Endothelial cell (in vitro differentiated cells): ENCODE results near the gene MPI. TPM values are rescaled to one million over a fixed set of nuclear protein-coding genes. Genes with fewer than 3 reads are reported as not detected.

Source experiments
- DNase-seq: peaks from one replicate; pipeline ENCODE4 v3.0.0; 2021; ENCODE audit warnings: low spot score
- H3K27ac Mint-ChIP-seq: one replicate; pipeline ENCODE4 v1.8.0; 2021; ENCODE audit warnings: mixed read lengths, inconsistent platforms; ENCODE audit not compliant: unreplicated experiment
- H3K27me3 Mint-ChIP-seq: one replicate; pipeline ENCODE4 v1.8.0; 2021; ENCODE audit warnings: mild to moderate bottlenecking, moderate library complexity, mixed read lengths, inconsistent platforms; ENCODE audit not compliant: unreplicated experiment
- H3K36me3 Mint-ChIP-seq: one replicate; pipeline ENCODE4 v1.8.0; 2021; ENCODE audit warnings: mild to moderate bottlenecking, low read depth, mixed read lengths, inconsistent platforms; ENCODE audit not compliant: unreplicated experiment
- H3K4me1 Mint-ChIP-seq: one replicate; pipeline ENCODE4 v1.8.0; 2021; ENCODE audit warnings: mild to moderate bottlenecking, mixed read lengths, inconsistent platforms; ENCODE audit not compliant: unreplicated experiment
- H3K4me3 Mint-ChIP-seq: one replicate; pipeline ENCODE4 v1.8.0; 2021; ENCODE audit warnings: mild to moderate bottlenecking, mixed read lengths, inconsistent platforms; ENCODE audit not compliant: unreplicated experiment
- H3K9me3 Mint-ChIP-seq: one replicate; pipeline ENCODE4 v1.8.0; 2021; ENCODE audit warnings: mixed read lengths, inconsistent platforms; ENCODE audit not compliant: unreplicated experiment
- CTCF ChIP-seq: fragments of 200-600 bp; sonication (generic); IDR thresholded peaks from one replicate; pipeline ENCODE4 v1.5.0; 2021; ENCODE audit warnings: antibody characterized with exemption; ENCODE audit not compliant: unreplicated experiment
- total RNA-seq: library from RNA; stranded (reverse); fragmentation: NEBNext Ultra II Directional; extraction: Animal tissue kit (Norgen Biotek cat#: 25700); gene quantifications from one replicate; pipeline ENCODE4 v1.2.1, GENCODE V29; 2021; ENCODE audit not compliant: unreplicated experiment

Gene MPI
- total RNA-seq, 1 donor from 2014 or later, result 22.2 TPM

- H3K36me3 Mint-ChIP-seq, result peaks cover 30% of the 10 kb centered on the region
- H3K4me1 Mint-ChIP-seq, result peaks cover 58% of the 10 kb centered on the region
- H3K27me3 Mint-ChIP-seq, result peaks cover 11% of the 10 kb centered on the region
- no peak overlapping the region for H3K27ac Mint-ChIP-seq
- peaks cover 5% of the 10 kb centered on the region for H3K9me3 Mint-ChIP-seq
- DNase-seq, result no peak
- no peak for TF ChIP-seq CTCF
- H3K4me3 Mint-ChIP-seq, result peak overlapping the region; percentile 29
Observed at GRCh38 chr15:74868059-74868458, 21.8 kb upstream of the MPI start.

- peak overlapping the region; percentile 42 for H3K27ac Mint-ChIP-seq
- peaks cover 24% of the 10 kb centered on the region for H3K36me3 Mint-ChIP-seq
- H3K9me3 Mint-ChIP-seq, result peaks cover 5% of the 10 kb centered on the region
- peaks cover 52% of the 10 kb centered on the region for H3K4me1 Mint-ChIP-seq
- H3K27me3 Mint-ChIP-seq, result peaks cover 10% of the 10 kb centered on the region
- no peak overlapping the region for H3K4me3 Mint-ChIP-seq
- no peak for TF ChIP-seq CTCF
- no peak for DNase-seq
Observed at GRCh38 chr15:74869372-74869725, 20.5 kb upstream of the MPI start.

GRCh38 chr15:74869726-74870407, 20.0 kb upstream of the MPI start:
- peaks cover 5% of the 10 kb centered on the region for H3K9me3 Mint-ChIP-seq
- peak; percentile 53 for DNase-seq
- peak overlapping the region; percentile 54 for H3K27ac Mint-ChIP-seq
- no peak for TF ChIP-seq CTCF
- peaks cover 10% of the 10 kb centered on the region for H3K27me3 Mint-ChIP-seq
- H3K36me3 Mint-ChIP-seq, result peaks cover 21% of the 10 kb centered on the region
- peaks cover 50% of the 10 kb centered on the region for H3K4me1 Mint-ChIP-seq
- H3K4me3 Mint-ChIP-seq, result peak overlapping the region; percentile 62

GRCh38 chr15:74870436-74871215, 19.2 kb upstream of the MPI start:
- Mint-ChIP-seq H3K27ac (peak overlapping the region; percentile 61), H3K36me3 (peaks cover 20% of the 10 kb centered on the region), H3K4me1 (peaks cover 46% of the 10 kb centered on the region), H3K4me3 (peak overlapping the region; percentile 62), H3K27me3 (peaks cover 10% of the 10 kb centered on the region), H3K9me3 (peaks cover 5% of the 10 kb centered on the region)
- no peak for DNase-seq
- TF ChIP-seq CTCF, result no peak

- H3K27ac Mint-ChIP-seq, result peak overlapping the region; percentile 88
- H3K9me3 Mint-ChIP-seq, result no peaks in the 10 kb centered on the region
- H3K4me1 Mint-ChIP-seq, result peaks cover 32% of the 10 kb centered on the region
- H3K27me3 Mint-ChIP-seq, result peaks cover 11% of the 10 kb centered on the region
- no peak for TF ChIP-seq CTCF
- H3K36me3 Mint-ChIP-seq, result peaks cover 7% of the 10 kb centered on the region
- no peak for DNase-seq
- H3K4me3 Mint-ChIP-seq, result peak overlapping the region; percentile 95
Observed at GRCh38 chr15:74872702-74873035, 17.2 kb upstream of the MPI start.
